HG03432 (cell line): ENCODE data around the gene TP53AIP1.
A peak's percentile ranks its signal among the peaks of the same experiment; 100 is the strongest.

Experiments used
- ATAC-seq: cut with Tn5 transposase; IDR thresholded peaks from one replicate; pipeline ENCODE4 v1.9.1; 2021; ENCODE audit warnings: mild to moderate bottlenecking, moderate library complexity; ENCODE audit not compliant: unreplicated experiment

Gene TP53AIP1

GRCh38 chr11:128942817-128943427, at the start of gene TP53AIP1:
TP53AIP1 (minus strand) TSS chr11:128942871; CDS start chr11:128937818, 5,053 bp downstream.
- ATAC-seq, result no peak

GRCh38 chr11:128988242-128988970, 45.7 kb upstream of the TP53AIP1 start:
- no peak for ATAC-seq

GRCh38 chr11:128985880-128986279, 43.2 kb upstream of the TP53AIP1 start:
- ATAC-seq, result no peak

GRCh38 chr11:128983023-128983422, 40.4 kb upstream of the TP53AIP1 start:
- ATAC-seq, result no peak

- ATAC-seq, result no peak
These were observed 38.6 kb upstream of the TP53AIP1 start for GRCh38 chr11:128981254-128981653.

- no peak for ATAC-seq
These were observed 28.0 kb upstream of the TP53AIP1 start for GRCh38 chr11:128970598-128971190.

GRCh38 chr11:128968916-128969315, 26.2 kb upstream of the TP53AIP1 start:
- ATAC-seq, result no peak

GRCh38 chr11:128967578-128967977, 24.9 kb upstream of the TP53AIP1 start:
- no peak for ATAC-seq

- ATAC-seq, result peak; percentile 98
These were observed 22.8 kb upstream of the TP53AIP1 start for GRCh38 chr11:128965485-128965884.

- no peak for ATAC-seq
These were observed 21.8 kb upstream of the TP53AIP1 start for GRCh38 chr11:128964463-128964930.

- ATAC-seq, result no peak
These were observed 21.2 kb upstream of the TP53AIP1 start for GRCh38 chr11:128963744-128964325.

- no peak for ATAC-seq
These were observed 20.2 kb upstream of the TP53AIP1 start for GRCh38 chr11:128962896-128963295.

GRCh38 chr11:128961645-128962044, 19.0 kb upstream of the TP53AIP1 start:
- no peak for ATAC-seq

- no peak for ATAC-seq
These were observed 14.5 kb upstream of the TP53AIP1 start for GRCh38 chr11:128957202-128957482.

- ATAC-seq, result peak; percentile 60
These were observed 13.9 kb upstream of the TP53AIP1 start for GRCh38 chr11:128956401-128957201.

- no peak for ATAC-seq
These were observed 13.0 kb upstream of the TP53AIP1 start for GRCh38 chr11:128955636-128956035.

- no peak for ATAC-seq
These were observed 10.5 kb upstream of the TP53AIP1 start for GRCh38 chr11:128953151-128953550.

GRCh38 chr11:128949791-128950454, 7.3 kb upstream of the TP53AIP1 start:
- ATAC-seq, result no peak

GRCh38 chr11:128948583-128948982, 5.9 kb upstream of the TP53AIP1 start:
- peak; percentile 65 for ATAC-seq

- no peak for ATAC-seq
These were observed 5.1 kb upstream of the TP53AIP1 start for GRCh38 chr11:128947773-128948172.
